Activated CD8-positive, alpha-beta memory T cell treated with anti-CD3 and anti-CD28 coated beads for 4 hours (primary cell): ENCODE data around the gene CTTN.
A peak's percentile ranks its signal among the peaks of the same experiment; 100 is the strongest.

Source experiments
- DNase-seq, 2 donors: peaks; one replicate each; pipeline ENCODE4 v3.0.0-alpha.2; 2020; ENCODE audit warnings: low read depth in 2 of 2

CTTN gene

DNA sequence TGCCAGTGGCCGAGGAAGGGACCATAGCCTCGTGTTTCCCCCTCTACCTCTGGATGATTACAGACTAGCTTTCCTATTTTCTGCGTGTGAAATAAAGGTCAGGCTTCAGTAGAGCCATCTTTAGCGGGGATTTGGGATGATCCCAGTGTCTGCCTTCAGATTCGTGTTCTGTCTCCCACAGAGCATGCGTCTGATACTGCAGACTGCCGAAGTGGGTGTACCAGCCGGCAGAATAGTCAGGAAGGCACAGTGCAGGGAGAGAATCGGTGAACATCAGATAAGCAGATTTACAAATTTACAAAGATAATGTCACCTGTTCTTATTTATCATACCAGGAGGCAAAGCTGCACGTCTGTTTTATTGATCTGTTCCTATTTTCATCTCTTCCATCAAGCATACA lies 11.1 kb downstream of the CTTN start:
- no peak for DNase-seq

GRCh38 chr11:70409871-70410270 lies 11.5 kb downstream of the CTTN start:
- no peak for DNase-seq

DNA sequence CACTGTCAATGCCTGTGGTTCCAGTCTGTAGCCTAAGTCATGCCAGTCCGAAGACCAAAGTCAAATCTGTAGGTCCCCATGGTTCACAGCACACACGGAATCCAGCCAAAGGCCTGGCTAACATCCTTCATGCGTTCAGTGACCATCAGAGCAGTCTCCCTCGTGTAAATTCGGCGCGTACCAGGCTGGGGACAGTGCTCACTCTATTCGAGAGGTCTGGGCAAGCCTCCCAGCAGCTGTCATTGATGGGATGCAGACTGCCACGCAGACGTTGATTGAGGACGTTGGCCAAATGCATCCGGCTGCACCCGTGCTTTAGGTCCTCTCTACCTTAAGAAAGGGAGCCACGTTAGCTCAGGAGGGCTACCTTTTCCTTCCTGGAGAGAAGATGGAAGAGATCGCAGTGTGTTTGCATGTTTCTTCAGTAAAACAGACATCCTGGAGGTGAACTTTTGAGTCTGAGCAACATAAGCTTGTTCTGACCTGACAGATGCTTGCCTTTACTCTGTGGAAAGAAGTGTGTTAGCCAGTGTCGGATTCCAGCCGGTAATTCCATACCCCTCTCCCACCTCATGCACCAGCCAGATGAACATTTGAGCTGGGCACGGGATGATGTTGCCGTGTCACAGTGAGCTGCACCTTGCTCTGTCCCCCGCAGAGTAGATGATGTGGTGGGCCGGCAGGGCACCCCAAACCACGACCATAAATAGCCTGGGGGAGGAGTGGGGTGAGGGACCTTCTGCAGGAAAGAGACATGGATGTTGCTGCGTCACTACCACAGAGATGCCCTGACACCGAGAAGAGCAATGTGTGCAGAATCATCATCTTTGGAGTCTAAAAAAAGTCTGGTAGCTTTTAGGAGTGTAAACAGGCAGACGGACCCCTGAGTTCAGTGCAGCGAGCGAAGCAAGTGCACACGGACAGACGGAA lies 12.2 kb downstream of the CTTN start:
- no peak for DNase-seq

DNA sequence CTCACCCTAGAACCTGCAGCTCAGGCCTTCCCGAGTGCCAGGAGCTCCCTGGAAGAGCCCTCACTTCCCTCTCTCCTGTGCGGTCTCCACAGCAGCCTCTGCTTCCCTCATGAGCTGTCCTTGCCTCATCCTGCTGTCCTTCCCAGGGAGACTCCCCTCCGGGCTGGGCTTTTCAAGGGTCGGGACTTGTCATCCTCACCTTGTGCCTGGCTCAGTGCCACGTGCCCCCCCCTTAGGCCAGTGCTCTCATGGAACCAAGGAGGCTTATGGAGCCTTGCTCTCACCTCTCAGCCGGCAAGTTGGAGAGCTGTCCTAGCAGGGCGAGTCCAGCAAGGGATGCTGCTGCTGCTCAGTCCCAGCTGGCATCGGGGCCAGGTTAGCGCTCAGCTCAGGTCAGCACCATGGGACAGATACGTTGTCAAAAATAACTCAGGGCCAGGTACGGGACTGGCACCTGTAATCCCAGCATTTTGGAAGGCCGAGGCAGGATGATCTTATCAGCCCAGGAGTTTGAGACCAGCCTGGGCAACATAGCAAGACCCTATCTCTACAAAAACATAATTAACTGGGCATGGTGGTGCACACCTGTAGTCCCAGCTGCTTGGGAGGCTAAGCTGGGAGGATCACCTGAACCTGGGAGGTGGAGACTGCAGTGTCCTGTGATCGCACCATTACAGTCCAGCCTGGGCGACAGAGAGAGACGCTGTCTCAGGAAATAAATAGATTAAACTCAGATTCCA lies 13.6 kb downstream of the CTTN start:
- no peak for DNase-seq

GRCh38 chr11:70413151-70413550 lies 14.8 kb downstream of the CTTN start:
- DNase-seq = no peak

- no peak for DNase-seq
These were observed 16.2 kb downstream of the CTTN start for GRCh38 chr11:70414341-70415100.

DNA sequence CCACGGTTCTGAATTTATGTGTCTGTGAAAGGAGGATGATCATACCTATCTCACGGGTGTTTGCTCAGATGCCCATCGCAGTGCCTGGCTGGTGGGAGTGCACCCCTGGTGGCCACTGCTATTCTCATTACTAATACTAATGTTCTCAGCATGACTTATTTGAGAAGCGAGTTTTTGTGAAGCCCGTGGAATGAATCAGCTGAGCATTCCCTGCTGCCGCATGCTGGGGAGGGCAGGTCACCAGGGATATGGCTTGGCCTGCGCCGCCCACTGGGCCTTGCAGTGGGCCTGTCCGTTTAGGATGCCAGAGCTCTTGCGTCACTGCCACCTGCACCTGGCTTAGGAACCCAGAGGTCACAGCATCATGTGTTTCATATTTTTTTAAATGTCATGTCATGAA lies 16.9 kb downstream of the CTTN start:
- DNase-seq = no peak

DNA sequence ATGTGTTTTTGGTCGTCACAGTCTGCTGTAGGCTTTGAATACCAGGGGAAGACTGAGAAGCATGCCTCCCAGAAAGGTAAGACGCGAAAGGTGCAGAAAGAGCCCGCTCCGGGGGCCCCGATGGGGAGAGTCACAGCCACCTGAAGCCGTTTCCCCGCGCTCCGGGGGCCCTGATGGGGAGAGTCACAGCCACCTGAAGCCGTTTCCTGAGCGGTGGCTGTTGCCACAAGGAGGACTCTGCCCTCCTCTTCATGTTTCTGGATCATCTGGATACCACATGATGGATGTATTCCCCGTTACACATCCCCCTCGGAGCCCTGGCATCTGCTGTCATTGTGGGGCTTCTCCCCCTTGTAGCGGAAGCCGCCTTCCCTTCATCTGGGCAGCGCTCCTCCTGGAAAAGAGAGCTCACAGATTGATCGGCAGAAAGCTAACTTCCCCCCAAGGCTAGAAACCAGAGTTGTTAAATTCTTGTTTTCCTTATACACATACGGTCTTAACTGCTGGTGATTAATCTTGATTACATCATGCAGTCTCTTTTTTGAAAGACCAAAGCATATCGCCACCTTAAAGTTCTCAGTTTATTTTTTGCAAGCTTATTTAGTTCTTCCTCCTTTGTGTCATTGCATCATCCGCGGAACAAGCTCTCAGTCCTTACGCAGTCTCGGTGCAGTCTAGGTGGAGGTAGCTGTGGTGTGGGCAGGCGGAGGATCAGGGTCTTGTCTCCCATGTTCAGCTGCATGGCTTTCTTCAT lies 17.5 kb downstream of the CTTN start:
- no peak for DNase-seq

DNA sequence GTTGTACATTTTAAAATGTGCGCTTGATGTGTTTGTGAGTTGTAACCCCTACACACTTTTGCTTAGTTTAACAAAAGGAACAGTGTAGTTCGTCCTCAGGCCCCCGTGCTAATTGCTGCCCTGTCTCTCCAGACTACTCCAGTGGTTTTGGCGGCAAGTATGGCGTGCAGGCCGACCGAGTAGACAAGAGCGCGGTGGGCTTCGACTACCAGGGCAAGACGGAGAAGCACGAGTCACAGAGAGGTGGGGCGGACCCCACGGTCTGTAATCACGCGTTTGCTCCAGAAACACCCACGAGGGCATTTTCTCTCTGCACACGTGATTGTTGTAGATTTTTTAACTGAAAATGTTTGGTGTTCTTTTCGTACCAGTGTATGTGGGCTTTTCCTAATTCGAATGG lies 18.6 kb downstream of the CTTN start:
- DNase-seq = no peak

GRCh38 chr11:70418130-70418529 lies 19.8 kb downstream of the CTTN start:
- no peak for DNase-seq

GRCh38 chr11:70419307-70420007 lies 21.1 kb downstream of the CTTN start:
- no peak for DNase-seq

GRCh38 chr11:70420008-70420464 lies 21.7 kb downstream of the CTTN start:
- no peak for DNase-seq

- no peak for DNase-seq
These were observed 22.2 kb downstream of the CTTN start for GRCh38 chr11:70420496-70420895.

GRCh38 chr11:70421123-70421522 lies 22.8 kb downstream of the CTTN start:
- no peak for DNase-seq

GRCh38 chr11:70422692-70423522 lies 24.6 kb downstream of the CTTN start:
- DNase-seq = no peak

DNA sequence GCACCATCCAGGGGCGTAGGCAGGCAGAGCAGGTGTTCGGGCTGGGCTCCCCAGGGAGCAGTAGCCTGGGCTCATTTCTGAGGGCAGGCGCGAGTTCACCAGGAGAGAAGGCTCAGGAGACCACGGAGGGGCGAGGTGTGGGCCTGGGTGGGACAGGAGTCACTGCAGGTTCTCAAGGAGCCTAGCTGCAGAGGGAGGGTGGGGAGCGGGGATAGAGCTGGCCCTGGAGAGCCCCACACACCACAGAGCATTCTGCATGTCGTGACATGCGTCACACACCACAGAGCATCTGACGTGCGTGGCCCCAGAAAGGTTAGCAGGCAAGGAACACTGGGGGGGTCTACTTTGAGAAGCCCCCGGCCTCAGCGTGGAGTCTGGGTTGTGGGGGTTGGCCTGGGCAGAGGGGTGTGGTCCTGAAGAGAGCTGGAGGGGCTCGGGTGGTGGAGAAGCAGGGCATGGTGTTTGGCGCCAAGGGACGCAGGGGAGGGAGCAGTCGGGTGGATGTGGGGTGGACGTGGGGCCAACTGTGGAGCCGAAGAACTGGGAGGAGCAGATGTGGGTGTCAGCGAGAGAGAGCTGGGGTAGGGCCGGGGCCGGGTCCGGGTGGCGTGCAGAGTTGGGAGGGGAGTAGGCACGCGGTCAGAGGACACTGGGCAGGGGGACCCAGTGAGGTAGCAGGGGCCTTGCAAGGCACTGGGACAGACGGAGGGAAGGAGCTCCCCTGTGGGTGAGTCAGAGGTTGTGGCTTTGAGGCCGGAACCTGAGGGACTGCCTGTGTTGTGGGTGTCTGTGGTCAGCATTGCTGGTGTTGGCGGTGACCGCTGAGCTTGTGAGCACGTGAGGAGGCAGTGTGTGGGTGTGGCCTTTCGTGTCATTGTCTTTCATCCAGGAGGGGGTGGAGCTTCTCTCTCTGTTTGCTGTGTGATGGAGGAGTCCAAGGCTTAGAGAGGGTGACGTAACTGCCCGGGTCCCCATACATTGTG lies 25.5 kb downstream of the CTTN start:
- DNase-seq = peak; percentile 10 to 22

DNA sequence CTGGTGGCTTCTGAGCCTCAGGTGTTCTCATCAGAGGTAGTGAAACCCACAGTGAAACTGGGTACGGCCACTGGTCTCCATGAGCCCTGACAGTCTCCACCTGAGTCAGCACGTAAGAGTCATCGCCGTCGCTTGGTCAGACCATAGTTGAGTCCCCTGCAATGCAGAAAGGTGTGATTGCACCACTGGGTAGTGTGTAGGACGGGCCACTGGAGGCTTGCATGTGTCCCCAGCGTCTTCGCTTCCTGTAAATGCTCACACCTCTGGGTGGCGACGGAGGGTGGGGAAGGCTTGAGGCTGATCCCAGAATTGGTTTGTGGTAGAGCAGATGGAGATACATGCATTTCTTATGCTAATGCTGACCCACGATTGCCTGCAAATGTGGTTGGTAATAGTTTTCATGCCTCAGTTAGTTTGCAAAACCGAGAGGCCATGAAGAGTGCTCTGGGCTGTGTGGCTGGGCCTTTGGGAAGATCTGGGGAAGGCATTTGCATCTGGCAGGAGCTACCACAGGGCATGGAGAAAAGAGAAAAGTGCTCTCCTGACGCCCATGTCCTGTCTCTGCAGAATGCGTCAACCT lies 26.5 kb downstream of the CTTN start:
- no peak for DNase-seq

DNA sequence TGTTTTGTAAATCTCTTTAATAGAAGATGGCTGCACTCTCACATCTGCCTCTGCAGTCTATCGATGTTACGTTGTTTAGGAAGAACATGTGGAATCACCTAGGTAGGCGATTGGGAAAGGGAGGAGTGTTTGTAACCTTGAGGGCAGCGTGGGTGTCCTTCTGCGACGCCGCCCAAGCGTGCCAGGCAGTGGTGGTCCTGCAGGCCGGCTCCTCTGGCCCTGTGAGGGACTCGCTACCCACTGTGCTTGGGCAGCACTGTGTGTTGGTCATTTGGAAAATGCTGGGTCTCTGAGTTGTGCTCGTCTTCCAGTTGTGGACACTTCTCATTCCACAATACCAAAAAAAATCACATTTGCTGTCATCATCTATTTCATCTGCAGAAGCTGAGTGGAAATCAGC lies 29.1 kb downstream of the CTTN start:
- no peak for DNase-seq
